GM21786 (cell line): ENCODE measurements around the gene SSBP4.
A peak's percentile ranks its signal among the peaks of the same experiment; 100 is the strongest.

ENCODE experiments used
- ATAC-seq: cut with Tn5 transposase; IDR thresholded peaks from one replicate; pipeline ENCODE4 v1.9.1; 2021; ENCODE audit not compliant: unreplicated experiment

SSBP4 gene

GRCh38 chr19:18441804-18442788 lies 22.9 kb downstream of the SSBP4 start:
- no peak for ATAC-seq

- no peak for ATAC-seq
These were observed 23.7 kb downstream of the SSBP4 start for GRCh38 chr19:18442941-18443340.

- no peak for ATAC-seq
These were observed 24.2 kb downstream of the SSBP4 start for GRCh38 chr19:18443406-18443805.

- no peak for ATAC-seq
These were observed 24.6 kb downstream of the SSBP4 start for GRCh38 chr19:18443831-18444230.

GRCh38 chr19:18444513-18444912 lies 25.3 kb downstream of the SSBP4 start:
- no peak for ATAC-seq

- no peak for ATAC-seq
These were observed 26.2 kb downstream of the SSBP4 start for GRCh38 chr19:18445262-18445948.

GRCh38 chr19:18446145-18446810 lies 27.1 kb downstream of the SSBP4 start:
- ATAC-seq: no peak

- ATAC-seq: no peak
These were observed 27.7 kb downstream of the SSBP4 start for GRCh38 chr19:18446811-18447359.

- no peak for ATAC-seq
These were observed 30.4 kb downstream of the SSBP4 start for GRCh38 chr19:18449552-18449951.

- ATAC-seq: no peak
These were observed 31.1 kb downstream of the SSBP4 start for GRCh38 chr19:18450021-18450930.

- peak; percentile 47 for ATAC-seq
These were observed 32.0 kb downstream of the SSBP4 start for GRCh38 chr19:18450931-18451836.

GRCh38 chr19:18452386-18452785 lies 33.2 kb downstream of the SSBP4 start:
- ATAC-seq: no peak

GRCh38 chr19:18453269-18454024 lies 34.2 kb downstream of the SSBP4 start:
- no peak for ATAC-seq

- ATAC-seq: no peak
These were observed 37.1 kb downstream of the SSBP4 start for GRCh38 chr19:18456279-18456678.

GRCh38 chr19:18456974-18457373 lies 37.8 kb downstream of the SSBP4 start:
- no peak for ATAC-seq

GRCh38 chr19:18457483-18458331 lies 38.5 kb downstream of the SSBP4 start:
- no peak for ATAC-seq

GRCh38 chr19:18460900-18461299 lies 41.7 kb downstream of the SSBP4 start:
- ATAC-seq: no peak

GRCh38 chr19:18461471-18461870 lies 42.3 kb downstream of the SSBP4 start:
- ATAC-seq: no peak
